SK-MEL-5 (cell line): ENCODE results near the gene ANAPC15. TPM values are rescaled to one million over a fixed set of nuclear protein-coding genes. Genes with fewer than 3 reads are reported as not detected.
"Not testable (repeated sequence)": the region's sequence is repeated elsewhere in the genome, so short reads cannot be mapped to it uniquely, and the experiment has no call there.

Source experiments
- DNase-seq: peaks from one replicate; pipeline ENCODE4 v3.0.0-alpha.2; 2016; ENCODE audit warnings: low read depth, low spot score
- in situ Hi-C: cut with HindIII; loops from 2 replicates; pipeline ENCODE4 v1.10.0; 2016; ENCODE audit warnings: low sequenced_read_pairs, high pct_unique_total_duplicates, low pct_unique_long_range_greater_than_20kb
- polyA plus RNA-seq, 2 experiments: library from polyadenylated mRNA; depleted of rRNA; stranded (reverse); fragments of >200 nt; gene quantifications; 2 replicates each; pipeline ENCODE4 v1.2.3, GENCODE V29; 2015
- total RNA-seq: library from RNA; depleted of rRNA; stranded (reverse); fragments of >200 nt; shearing (Covaris generic); gene quantifications from 2 replicates; pipeline ENCODE4 v1.2.3, GENCODE V29; 2014; rRNA removed

ANAPC15 gene
- total RNA-seq: 30.3 and 30.6 TPM in 2 replicates
- 32.2 and 38.8 TPM in 2 replicates for polyA plus RNA-seq (2015; cell fraction: cytosol; rRNA removed)
- polyA plus RNA-seq (2015; cell fraction: nucleus; rRNA removed): 7.3 and 27.6 TPM in 2 replicates

- DNase-seq: peak; percentile 100
- in situ Hi-C loops: no loop called here
Observed at GRCh38 chr11:72112143-72112977, at the start of gene ANAPC15. TSS of gene ANAPC15 (minus strand) at chr11:72112695. CDS start at chr11:72111276, 1,419 bp downstream.

GRCh38 chr11:72160319-72160718 lies 47.8 kb upstream of the ANAPC15 start:
- in situ Hi-C loops: no loop called here
- DNase-seq: no peak

DNA sequence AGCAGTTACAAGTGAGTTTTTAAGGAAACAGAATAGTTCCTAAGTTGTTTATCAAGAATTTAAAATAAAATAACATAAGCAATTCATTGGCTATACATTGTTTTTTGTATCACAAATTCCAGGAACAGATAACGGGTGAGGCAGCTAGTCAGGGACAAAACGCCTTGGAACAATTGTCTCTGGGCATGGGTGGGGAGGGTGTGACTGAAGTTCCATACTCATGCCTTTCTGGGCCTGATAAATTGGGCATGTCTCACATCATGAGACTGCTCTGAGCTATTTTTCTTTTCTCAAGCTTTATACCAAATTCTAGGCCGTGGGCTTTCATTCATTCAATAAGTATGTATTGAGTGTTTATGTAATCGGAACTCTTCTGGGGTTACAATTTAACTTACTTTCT lies 44.6 kb upstream of the ANAPC15 start:
- in situ Hi-C loops: no loop called here

GRCh38 chr11:72155751-72156150 lies 43.3 kb upstream of the ANAPC15 start:
- no peak for DNase-seq
- in situ Hi-C loops: no loop called here

More for the DNA sequence above, 44.6 kb upstream of the ANAPC15 start:
- no peak for DNase-seq

GRCh38 chr11:72154816-72155215 lies 42.3 kb upstream of the ANAPC15 start:
- no peak for DNase-seq
- in situ Hi-C loops: no loop called here

DNA sequence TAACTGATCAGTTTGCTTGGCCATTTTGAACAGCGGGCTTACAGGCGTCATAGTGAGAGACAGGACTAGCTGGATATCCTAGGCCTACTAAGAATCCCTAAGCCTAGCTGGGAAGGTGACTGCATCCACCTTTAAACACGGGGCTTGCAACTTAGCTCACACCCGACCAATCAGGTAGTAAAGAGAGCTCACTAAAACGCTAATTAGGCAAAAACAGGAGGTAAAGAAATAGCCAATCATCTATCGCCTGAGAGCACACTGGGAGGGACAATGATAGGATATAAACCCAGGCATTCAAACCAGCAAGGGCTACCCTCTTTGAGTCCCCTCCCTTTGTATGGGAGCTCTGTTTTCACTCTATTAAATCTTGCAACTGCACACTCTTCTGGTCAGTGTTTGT lies 41.4 kb upstream of the ANAPC15 start:
- in situ Hi-C loops, DNase-seq: not testable (repeated sequence)

GRCh38 chr11:72150882-72151281 lies 38.4 kb upstream of the ANAPC15 start:
- no peak for DNase-seq
- in situ Hi-C loops: no loop called here

GRCh38 chr11:72146625-72147024 lies 34.1 kb upstream of the ANAPC15 start:
- peak; percentile 66 for DNase-seq
- in situ Hi-C loops: no loop called here

DNA sequence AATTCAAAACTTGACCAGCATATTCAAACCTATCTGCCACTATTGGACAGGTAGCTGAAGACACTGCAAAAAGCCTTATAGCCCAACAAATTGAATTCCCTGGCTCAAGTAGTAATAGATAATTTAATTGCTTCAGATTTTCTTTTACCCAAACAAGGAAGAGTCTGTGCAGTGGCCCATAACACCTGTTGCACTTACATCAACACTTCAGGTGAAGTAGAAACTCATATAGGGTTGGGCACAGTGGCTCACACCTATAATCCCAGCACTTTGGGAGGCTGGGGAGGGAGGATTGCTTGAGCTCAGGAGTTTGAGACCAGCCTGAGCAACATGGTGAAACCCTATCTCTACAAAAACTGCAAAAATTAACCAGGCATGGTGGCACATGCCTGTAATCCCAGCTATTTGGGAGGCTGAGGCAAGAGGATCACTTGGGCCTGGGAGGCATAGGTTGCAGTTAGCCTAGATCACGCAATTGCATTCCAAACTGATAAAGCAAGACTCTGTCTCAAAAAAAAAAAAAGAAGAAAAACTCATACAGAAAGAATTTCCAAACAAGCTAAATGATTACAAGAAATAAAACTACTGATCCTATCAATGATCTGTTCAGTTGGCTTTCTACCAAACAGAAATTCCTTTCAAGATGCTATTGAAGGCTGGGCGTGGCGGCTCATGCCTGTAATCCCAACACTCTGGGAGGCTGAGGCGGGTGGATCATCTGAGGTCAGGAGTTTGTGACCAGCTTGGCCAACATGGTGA lies 32.5 kb upstream of the ANAPC15 start:
- DNase-seq: no peak
- in situ Hi-C loops: no loop called here

- in situ Hi-C loops, DNase-seq: not testable (repeated sequence)
Observed at GRCh38 chr11:72142543-72142942, 30.0 kb upstream of the ANAPC15 start.

DNA sequence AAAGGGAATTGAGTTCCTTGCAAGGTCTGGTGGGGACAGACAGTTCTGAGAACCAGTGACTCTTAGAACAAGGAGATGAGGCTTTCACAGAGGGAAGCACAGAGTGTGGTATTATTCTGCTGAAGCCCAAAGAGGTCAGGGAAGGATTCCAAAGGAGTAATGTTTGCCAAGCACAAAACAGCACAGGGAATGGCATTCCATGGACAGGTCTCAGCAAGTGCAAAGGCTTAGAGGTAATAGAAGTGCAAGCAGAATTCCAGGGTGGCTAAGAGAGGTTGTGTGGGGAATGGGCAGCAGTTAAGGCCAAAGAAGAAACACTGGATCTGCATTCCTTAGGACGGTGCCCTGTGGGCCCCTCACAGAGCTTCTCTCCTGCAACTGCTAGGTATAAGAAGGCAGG lies 29.6 kb upstream of the ANAPC15 start:
- in situ Hi-C loops, DNase-seq: not testable (repeated sequence)

DNA sequence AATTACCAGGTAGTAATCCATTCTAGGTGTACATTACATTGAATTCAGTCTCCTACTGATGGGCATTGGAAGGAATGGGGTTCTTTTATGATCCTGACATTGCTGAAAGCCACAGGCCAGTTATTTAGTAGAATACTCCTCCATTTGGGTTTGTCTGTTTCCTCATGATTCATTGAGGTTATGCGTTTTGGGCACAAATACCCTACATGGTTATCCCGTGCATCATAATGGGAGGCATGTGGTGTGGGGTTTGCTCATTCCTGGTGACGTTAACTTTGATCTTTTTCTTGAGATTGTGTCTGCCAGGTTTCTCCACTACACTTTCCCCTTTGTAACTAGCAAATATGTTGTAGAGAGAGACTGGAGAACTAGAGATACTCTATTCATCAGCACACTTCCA lies 28.6 kb upstream of the ANAPC15 start:
- peak; percentile 60 for DNase-seq
- in situ Hi-C loops: no loop called here

DNA sequence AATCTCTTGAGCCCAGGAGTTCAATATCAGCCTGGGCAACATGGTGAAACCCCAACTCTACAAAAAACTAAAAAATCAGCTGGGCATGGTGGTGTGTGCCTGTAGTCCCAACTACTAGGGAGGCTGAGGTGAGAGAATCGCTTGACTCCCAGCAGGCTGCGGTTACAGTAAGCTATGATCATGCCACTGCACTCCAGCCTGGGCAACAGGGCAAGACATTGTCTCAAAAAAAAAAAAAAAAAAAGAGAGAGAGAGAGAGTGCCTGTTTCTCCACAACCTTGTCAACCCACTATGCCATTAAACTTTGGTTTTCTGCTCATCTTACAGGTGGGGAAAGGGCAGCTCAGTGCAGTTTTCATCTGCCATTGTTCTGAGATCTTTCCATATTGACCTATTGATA lies 28.2 kb upstream of the ANAPC15 start:
- DNase-seq: peak; percentile 61
- in situ Hi-C loops: no loop called here

DNA sequence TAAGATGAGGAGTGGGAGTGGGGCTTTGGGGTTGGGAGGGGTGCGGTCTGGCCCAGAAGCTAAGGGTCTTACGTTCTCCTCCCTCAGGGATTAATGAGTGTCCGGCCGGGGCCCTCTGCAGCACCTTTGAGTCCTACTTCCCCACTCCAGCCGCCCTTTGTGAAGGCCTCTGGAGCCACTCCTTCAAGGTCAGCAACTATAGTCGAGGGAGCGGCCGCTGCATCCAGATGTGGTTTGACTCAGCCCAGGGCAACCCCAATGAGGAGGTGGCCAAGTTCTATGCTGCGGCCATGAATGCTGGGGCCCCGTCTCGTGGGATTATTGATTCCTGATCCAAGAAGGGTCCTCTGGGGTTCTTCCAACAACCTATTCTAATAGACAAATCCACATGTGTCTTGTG lies 27.0 kb upstream of the ANAPC15 start:
- no peak for DNase-seq
- in situ Hi-C loops: no loop called here

GRCh38 chr11:72138821-72139390 lies 26.4 kb upstream of the ANAPC15 start:
- DNase-seq: no peak
- in situ Hi-C loops: no loop called here

GRCh38 chr11:72136684-72137262 lies 24.3 kb upstream of the ANAPC15 start:
- in situ Hi-C loops: no loop called here
- DNase-seq: no peak

GRCh38 chr11:72135891-72136683 lies 23.6 kb upstream of the ANAPC15 start:
- DNase-seq: no peak
- in situ Hi-C loops: no loop called here
